Bone marrow (tissue), 2 donors: Measurements from ENCODE around the gene SAMD4A.

Experiments used
- DNase-seq, 2 donors: peaks; one replicate each; lab custom pipeline; 2025; lab: John Stamatoyannopoulos, UW

Gene SAMD4A

GRCh38 chr14:54566410-54567223 is at the start of gene SAMD4A:
TSS of gene SAMD4A (plus strand) at chr14:54567128. CDS start at chr14:54567917, 789 bp downstream.
- DNase-seq, result peak; percentile 15 to 24

- no peak for DNase-seq
These were observed 42.5 kb upstream of the SAMD4A start for GRCh38 chr14:54524410-54524809.

GRCh38 chr14:54528973-54529372 is 38.0 kb upstream of the SAMD4A start:
- DNase-seq, result no peak

- DNase-seq, result no peak
These were observed 37.1 kb upstream of the SAMD4A start for GRCh38 chr14:54529811-54530210.

- no peak for DNase-seq
These were observed 34.6 kb upstream of the SAMD4A start for GRCh38 chr14:54532111-54533012.

GRCh38 chr14:54533100-54533499 is 33.8 kb upstream of the SAMD4A start:
- no peak for DNase-seq

GRCh38 chr14:54535126-54535525 is 31.8 kb upstream of the SAMD4A start:
- DNase-seq, result no peak

- no peak for DNase-seq
These were observed 31.3 kb upstream of the SAMD4A start for GRCh38 chr14:54535646-54536045.

GRCh38 chr14:54537651-54538050 is 29.3 kb upstream of the SAMD4A start:
- no peak for DNase-seq

- DNase-seq, result no peak
These were observed 28.9 kb upstream of the SAMD4A start for GRCh38 chr14:54538055-54538454.

- no peak for DNase-seq
These were observed 19.3 kb upstream of the SAMD4A start for GRCh38 chr14:54547583-54547982.

GRCh38 chr14:54548491-54548890 is 18.4 kb upstream of the SAMD4A start:
- no peak for DNase-seq

GRCh38 chr14:54549862-54550261 is 17.1 kb upstream of the SAMD4A start:
- DNase-seq, result no peak

- no peak for DNase-seq
These were observed 16.4 kb upstream of the SAMD4A start for GRCh38 chr14:54550514-54550913.

- DNase-seq, result no peak
These were observed 12.5 kb upstream of the SAMD4A start for GRCh38 chr14:54554401-54554800.

GRCh38 chr14:54555651-54556050 is 11.3 kb upstream of the SAMD4A start:
- no peak for DNase-seq

GRCh38 chr14:54556535-54556934 is 10.4 kb upstream of the SAMD4A start:
- no peak for DNase-seq

- DNase-seq, result no peak
These were observed 4.6 kb upstream of the SAMD4A start for GRCh38 chr14:54562334-54562733.

- DNase-seq, result peak in 1 of 2 donors; percentile 58
These were observed 2.7 kb upstream of the SAMD4A start for GRCh38 chr14:54564071-54564867.

GRCh38 chr14:54564868-54565784 is 1.8 kb upstream of the SAMD4A start:
- DNase-seq, result peak in 1 of 2 donors; percentile 32
